ENCODE results near the gene GALM.

Gene GALM

DNA sequence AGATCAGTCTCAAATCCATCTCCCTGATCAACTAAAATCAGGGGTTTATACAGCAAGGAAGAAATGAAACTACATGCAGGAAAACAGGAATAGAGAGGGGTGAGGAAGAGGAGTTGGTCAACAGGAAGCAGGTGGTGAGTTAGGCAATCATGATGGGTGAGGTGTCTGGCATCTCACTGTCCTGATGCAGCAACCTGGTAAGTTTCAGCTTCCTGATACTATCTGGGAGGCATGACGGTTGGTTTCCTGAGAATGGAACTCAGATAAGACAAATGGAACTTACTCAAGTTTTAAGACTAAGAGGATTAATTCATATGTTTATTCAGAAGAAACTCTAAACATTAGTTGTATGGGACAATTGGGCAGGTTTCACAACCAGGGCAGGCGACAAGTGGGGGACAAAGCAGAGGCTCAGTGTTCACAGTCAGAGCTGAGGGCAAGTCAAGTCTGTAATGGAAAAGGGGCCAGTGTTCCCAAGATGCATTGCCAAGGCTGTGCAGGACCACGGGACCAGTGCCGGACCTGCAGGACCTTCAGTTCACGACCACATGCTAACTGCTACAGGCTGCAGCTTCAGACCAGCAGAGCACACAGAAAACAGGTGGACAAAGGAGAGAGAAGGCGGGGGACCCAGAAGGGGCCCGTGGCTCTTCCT is 17.7 kb upstream of the GALM start:
- DNase-seq: no peak

DNA sequence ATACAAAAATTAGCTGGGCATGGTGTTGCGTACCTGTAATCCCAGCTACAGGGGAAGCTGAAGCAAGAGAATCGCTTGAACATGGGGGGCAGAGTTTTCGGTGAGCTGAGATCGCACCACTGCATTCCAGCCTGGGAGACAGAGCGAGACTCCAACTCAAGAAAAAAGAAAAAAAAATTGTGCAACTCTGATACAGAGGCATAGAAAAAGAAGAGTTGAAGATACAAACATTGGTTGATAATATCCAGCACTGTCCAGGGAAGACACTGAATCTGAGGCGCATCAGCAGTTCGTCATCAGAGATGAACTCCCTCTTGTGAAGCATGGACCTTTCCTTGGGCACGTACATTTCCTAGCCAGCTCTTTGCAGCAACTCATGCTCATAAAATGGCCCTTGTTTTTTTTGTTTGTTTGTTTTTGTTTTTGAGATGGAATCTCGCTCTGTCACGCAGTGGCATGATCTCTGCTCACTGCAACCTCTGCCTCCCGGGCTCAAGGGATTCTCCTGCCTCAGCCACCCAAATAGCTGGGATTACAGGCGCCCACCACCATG is 16.7 kb upstream of the GALM start:
- no peak for DNase-seq

DNA sequence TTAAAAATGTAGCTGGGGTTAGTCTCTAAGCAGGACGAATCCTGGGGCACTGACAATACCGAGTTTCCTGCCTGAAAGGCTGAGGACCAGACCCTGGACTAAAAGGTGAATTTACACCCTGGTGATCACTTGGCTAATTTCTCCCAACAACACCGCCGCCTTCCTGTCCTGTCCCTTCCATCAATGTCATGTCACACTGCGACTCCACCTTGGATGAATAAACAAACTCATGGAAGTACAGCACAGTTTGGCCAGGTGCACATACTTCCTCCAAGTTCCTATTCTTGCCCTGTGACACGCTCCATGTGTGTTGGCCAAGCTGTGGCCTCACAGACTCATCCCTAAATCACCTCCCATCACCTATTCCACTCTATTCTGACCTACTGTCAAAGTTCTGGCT is 15.9 kb upstream of the GALM start:
- DNase-seq: no peak

DNA sequence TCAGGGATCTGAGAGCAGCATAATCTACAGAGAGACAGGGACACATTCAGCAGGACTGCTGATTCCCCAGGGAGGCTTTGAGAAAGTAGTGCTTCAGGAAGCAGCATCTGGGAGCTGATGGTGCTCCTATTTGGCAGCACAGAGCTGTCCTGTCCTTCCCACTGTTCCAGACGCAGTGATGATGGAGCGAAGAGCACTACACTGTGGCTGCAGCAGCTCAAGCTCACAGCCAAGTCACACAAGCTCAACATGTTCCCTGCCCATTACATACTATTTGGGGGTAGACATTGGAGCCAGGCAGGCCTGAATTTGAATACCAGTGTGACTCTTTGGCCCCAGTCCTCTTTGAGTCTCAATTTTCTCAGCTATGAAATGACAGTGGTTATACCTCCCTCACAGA is 15.2 kb upstream of the GALM start:
- no peak for DNase-seq

DNA sequence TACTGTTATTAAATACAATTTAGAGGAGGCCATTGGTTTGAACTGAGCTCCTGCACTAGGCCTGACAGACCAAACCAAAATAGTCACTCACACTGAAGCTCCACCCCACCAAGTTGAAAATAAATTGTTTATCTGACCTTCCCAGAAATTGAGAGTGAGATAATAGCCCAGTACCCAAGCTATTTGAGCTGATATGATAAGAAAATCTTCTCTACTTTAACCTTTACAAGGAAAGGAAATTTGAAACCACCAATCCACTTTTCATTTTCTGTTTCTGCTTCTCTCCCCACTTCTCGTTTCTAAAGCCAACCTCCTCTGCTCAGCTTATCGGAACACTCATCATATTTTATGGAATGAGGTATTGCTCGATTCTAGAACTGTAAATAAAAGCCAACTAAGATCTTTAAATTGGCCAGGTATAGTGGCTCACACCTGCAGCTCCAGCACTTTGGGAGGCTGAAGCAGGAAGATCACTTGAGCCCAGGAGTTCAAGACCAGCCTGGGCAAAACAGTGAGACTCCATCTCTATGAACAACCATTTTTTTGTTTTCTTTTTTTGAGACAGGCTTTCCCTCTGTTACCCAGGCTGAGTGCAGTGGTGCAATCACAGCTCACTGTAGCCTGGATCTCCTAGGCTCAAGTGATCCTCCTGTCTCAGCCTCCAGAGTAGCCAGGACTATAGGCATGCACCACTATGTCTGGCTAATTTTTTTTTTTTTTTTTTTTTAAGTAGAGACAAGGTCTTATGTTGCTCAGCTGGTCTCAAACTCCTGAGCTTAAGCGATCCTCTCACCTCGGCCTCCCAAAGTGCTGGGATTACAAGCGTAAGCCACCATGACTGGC is 13.3 kb upstream of the GALM start:
- DNase-seq: no peak

DNA sequence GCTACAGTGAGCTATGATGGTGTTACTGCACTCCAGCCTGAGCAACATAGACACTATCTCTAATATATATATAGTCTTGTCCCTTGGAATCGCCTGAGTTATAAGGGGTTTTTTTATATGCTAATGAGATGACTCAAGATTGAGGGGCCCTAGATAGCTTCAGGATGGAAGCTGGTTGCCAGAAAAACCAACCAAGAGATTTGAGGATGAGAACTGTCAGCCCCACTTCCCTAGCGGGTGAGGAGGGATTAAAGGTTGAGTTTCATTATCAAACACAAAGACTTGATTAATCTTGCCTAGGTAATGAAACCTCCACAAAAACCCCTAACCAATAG is 12.6 kb upstream of the GALM start:
- DNase-seq: no peak

DNA sequence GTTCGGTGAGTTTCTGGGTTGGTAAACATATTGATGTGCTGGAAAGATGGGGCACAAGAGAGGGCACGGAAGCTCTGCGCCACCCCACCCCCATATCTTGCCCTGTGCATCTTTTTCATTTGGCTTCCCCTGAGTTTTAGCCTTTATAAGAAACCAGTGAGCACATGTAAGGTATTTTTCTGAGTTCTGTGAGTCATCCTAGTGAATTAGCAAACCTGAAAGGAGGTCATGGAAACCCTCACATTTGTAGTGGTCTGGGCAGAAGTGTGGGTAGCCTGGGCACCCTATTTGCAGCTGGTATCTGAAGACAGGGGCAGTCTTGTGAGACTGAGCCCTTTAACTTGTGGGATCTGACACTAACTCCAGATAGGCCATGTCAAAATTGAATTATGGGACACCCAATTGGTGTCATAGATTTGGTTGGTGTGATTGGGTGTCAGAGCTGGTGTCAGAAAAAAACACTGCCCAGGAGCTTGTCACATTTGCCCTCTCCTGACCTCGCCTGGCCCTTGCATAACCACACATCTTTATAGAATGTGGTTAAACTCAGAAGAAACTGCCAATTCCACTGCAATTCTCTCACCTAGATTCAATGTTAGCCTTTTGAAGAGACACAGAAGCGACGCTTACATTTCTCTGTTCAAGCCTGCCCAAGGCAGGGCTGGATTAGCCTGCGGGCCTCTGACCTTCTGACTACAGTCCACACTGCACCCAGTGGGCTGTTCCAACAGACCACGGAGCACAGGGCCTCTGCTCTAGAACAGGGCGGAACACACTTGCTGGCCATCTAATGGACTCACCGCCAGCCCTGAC is 12.0 kb upstream of the GALM start:
- DNase-seq: no peak

DNA sequence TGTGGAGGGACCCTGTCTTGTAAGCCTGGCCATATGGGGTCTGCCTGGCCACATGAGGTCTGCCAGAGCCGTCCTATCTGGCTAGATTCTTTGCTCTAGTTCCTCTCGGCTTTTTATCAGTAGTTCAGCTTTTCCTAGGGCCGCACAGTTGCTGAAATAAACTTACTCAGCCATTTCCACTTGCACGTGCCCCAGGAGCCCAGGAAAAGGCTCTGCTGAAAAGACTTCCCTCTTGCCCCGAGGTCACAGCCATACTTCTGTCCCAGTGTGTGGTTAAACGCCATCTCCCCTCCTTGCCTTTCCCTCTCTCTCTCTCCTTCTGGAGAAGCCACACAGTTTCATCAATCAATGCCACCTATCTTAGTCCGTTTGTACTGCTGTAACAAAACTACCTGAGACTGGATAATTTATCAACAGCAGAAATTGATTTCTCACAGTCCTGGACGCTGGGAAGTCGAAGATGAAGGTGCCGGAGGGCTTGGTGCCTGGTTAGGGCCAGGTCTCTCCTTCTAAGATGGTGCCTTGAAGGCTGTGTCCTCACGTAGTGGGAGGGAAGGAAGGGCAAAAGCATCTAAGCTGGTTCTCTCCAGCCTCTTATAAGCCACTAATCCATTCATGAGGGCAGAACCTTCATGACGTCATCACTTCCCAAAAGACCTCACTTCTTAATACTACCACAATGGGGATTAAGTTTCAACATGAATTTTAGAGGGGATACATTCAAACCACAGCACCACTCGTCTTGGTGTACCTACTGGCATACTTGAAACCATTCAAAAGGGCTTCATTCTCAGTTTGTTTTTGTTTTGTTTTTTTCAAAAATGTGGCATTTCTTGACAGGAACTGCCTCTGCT is 11.2 kb upstream of the GALM start:
- DNase-seq: no peak

DNA sequence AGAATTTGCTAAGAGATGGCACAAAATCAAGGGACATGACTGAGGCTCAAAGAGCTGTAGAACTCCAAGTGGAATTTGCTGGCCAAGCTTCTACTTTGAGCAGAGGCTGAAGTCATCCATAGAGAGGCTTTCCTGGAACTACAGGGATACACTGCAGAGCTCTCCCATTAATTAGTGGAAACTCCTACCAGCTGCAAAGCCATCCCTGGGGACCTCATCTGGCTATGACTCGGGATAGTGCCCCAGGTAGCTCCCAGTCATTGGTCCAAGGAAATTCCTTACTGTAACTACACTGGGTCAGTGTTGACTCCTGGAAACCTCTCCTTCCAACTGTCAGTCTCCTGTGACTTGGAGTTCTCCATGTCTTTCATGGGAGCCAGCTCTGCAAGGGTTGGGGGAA is 10.5 kb upstream of the GALM start:
- DNase-seq: no peak

DNA sequence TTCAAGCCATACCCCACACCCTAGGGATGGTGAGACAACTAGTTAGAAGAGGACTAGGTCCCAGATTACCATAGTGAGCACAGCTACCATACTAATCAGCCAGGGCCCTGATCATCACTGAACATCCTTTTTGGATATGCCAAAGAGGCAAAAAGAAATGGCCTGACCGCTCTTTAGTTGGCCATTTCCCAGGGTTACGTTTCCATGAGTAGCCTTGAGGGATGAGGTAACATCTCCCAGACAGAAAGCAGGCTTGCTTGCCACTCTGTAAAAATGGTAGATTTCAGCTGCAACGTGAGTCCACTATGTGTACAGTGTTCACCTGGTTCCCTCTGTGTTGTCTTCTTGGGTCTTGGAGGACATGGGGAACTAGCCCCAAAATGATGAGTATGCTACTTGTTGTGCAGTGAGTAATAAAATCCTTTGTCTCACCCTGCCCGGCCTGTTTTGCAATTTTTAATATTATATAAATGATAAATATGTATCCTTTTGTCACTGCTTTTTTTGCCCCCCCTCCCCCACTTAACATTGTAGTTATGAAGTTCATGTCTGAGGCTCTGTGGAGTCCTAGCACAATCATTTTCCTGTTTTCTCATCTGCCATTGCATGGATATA is 8.9 kb upstream of the GALM start:
- no peak for DNase-seq

DNA sequence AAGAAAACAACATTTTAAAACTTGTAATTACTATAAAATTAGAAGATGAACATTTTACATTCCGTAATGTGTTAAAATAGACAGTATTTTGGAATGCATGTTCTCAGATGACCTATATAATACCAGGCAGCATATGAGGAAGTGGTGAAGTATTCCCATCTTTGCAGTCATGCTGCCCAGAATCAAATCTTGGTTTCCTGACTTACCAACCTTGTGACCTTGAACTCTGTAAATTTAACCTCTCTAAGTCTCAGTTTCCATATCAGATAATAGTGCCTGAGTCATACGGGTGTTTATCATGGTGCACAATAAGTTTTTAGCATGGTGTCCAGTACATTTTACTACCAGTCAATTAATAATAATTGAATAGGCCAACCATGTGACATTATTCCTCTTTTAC is 7.3 kb upstream of the GALM start:
- DNase-seq: no peak

DNA sequence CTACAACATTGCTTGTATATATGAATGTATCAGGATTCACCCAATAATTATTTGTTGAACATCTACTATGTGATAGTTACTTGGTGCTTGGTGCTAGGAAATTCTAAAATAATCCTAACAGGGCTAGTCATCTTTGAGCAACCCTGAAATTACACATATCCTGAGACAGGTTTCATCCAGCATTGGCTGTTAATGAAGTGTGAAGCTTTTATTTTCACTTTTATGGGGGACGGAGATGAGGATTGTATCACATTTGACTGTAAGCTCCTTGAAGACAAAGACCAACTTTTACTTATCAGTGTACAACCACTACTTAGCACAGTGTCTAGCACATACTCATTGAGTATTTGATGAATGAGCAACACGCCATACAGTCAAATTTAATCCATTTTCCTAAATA is 6.8 kb upstream of the GALM start:
- no peak for DNase-seq

DNA sequence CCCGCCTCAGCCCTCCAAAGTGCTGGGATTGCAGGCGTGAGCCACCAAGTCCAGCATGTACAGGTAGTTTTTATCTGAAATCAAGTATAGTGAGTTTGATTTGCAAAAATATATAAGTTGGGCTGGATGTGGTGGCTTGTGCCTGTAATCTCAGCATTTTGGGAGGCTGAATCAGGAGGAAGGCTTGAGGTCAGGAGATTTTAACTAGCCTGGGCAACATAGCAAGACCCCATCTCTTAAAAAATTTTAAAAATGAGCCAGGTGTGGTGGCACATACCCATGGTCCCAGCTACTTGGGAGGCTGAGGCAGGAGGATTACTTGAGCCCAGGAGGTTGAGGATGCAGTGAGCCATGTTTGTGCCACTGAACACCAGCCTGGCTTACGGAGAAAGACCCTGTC is 5.6 kb upstream of the GALM start:
- DNase-seq: no peak

DNA sequence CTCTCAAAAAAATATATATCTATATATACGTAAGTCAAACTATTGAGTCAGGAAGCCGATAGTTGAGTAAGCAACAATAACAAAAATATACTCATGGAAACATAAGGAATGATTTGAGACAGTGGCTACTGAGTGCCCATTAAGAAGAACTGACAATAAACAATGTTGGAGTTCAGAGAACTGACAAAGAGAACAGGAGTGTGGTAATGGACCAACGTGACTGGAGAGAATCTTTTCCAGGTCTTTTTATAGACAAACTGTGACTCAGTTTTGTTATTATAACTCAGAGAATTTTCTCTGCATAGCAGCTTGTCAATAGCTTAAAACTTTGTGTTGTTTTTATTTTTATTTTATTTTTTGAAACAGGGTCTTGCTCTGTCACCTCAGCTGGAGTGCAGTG is 4.6 kb upstream of the GALM start:
- no peak for DNase-seq

DNA sequence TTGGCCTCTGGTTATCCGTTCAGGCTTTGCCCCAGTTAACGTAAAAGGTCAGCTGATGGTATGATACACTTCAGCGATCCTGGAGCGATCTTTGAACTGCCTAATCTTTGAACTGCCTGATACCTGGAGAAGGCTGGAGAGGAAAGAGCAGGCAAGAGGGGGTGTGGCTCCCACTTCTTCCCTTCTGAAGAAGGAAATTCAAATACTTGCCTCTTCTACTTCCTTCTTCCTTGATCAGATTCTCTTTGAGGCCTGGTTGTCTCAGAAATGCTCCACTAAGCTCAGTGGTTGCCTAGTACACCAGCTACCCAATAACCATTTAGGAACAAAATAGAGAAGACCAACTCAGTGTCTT is 619 bp downstream of the GALM start:
- no peak for DNase-seq

DNA sequence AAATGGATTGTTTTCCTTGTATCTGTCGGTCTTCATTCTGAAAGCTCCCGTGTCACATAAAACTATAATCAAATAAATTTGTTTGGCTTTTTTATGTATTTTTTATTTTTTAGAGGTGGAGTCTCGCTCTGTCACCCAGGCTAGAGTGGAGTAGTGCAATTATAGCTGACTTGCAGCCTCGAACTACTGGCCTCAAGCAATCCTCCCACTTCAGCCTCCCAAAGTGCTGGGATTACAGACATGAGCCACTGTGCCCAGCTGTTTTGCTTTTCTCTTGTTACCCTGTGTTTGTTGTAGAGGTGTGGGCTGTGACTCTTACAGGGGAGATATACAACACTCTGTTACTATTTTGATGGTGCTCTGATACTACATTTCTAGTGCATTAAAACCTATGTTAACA is 2.2 kb downstream of the GALM start:
- DNase-seq: no peak

DNA sequence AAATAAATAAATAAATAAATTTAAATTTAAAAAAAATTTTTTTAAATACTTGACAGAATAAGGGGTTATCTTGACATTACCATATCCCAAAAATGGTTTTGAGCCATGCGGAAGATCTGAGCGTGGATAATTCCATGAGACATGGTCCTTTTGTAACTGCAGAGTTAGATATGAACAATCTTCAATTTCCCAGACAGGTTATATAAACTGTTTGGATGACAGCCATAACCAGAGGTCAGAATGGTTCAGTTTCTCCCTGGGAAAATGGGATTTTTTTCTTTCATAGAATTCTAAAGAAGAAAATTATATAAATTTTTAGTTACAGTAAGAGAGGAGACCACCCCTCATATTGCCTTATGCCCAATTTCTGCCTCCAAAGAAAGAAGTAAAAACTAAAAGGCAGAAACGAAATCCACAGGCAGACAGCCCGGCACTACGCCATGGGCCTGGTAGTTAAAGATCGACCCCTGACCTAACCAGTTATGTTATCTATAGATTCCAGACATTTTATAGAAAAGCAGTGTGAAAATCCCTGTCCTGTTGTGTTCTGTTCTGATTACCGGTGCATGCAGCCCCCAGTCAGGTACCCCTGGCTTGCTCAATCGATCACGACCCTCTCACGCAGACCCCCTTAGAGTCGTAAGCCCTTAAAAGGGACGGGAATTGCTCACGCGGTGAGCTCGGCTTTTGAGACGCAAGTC is 3.0 kb downstream of the GALM start:
- DNase-seq: no peak

DNA sequence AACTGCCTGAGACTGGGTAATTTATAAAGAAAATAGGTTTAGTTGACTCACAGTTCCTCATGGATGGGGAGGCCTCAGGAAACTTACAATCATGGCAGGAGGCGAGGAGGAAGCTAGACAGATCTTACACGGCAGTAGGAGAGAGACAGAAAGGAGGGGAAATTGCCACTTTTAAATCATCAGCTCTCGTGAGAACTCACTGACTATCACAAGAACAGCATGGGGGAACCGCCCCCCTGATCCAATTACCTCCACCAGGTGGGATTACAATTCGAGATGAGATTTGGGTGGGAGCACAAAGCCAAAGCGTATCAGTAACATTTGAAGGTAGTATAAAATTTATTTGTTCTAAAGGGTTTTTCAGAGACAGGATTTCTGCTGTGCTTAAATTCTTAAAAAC is 5.4 kb downstream of the GALM start:
- no peak for DNase-seq

DNA sequence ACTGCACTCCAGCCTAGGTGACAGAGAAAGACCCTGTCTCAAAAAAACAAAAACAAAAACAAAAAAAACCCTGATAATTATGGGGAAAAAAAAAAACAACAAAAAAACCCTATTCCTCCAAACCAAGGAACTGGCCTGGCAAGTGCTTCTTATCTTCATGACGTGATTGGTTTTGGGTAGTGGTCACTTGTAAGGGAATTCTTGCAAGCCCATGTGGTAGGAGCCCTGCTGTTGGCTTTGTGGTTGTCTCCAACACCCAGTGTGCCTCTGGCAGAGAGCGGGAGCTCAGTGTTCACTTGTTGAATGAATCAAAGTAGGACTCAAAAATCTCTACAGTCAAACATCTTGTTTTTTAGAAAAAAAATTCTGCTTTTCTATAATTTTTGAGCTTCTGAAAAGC is 6.0 kb downstream of the GALM start:
- DNase-seq: no peak

DNA sequence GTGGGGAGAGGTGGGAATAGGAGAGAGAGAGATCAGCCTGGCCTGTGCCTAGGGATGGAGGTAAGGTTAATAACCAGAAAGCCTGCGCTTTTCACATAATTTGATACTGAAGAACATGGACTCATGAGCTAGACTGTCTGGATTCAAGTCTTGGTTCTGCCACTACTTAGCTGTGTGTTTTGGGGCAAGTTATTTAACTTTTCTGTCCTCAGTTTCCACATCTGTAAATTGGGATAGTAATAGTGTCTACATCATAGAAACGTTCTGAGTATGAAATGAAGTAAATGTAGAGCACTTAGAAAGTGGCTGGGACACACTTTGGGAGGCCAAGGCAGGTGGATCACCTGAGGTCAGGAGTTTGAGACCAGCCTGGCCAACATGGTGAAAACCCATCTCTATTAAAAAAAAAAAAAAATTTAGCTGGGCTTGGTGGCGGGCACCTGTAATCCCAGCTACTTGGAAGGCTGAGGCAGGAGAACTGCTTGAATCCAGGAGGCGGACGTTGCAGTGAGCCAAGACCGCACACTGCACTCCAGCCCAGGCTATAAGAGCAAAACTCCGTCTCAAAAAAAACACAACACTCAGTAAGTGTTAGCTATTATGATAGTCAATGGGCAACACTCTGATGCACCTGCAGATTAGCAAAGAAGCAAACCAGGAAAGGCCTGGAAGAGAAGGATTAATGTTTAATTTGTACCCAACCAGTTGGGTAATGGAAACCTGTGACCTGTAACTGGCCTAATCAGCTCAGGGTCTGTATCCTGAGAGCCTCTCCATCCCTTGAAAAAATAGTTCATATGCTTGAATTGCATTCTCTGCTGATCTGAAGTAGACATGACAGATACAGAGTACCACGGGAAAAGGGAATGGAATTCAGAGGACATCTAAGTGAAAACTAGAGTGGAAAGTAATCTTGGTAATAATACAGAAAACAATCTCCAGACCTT is 6.8 kb downstream of the GALM start:
- peak; percentile 28 for DNase-seq

Measured in right kidney (tissue), 1 donor.